ENCODE measurements around the gene LAYN.

GRCh38 chr11:111538407-111539114, 2.0 kb upstream of the LAYN start:
- TF ChIP-seq RCOR1 (IDR thresholded peaks at IDR 0.05; ENCODE audit: insufficient replicate concordance, low read length) (no peak), CTCF (conservative IDR thresholded peaks at IDR 0.05; ENCODE audit: low read depth, low read length) (no peak), SMC3 (IDR thresholded peaks at IDR 0.05; ENCODE audit: low read depth, low read length) (no peak), ELK1 (IDR thresholded peaks at IDR 0.05; ENCODE audit: borderline replicate concordance, low read depth, low read length) (no peak), CHD1 (IDR thresholded peaks at IDR 0.05; ENCODE audit: low read depth, low read length) (no peak), RAD21 (IDR thresholded peaks at IDR 0.05; ENCODE audit: low read length) (no peak), MAZ (IDR thresholded peaks at IDR 0.05; ENCODE audit: borderline replicate concordance, low read depth, low read length) (no peak)

Data from IMR-90 (cell line).